Stimulated activated CD4-positive, alpha-beta T cell treated with anti-CD3 and anti-CD28 coated beads, Interleukin-15, amount 100 ng/mL, for 24 hours (primary cell): ENCODE results near the gene PCNP.
"Not testable (repeated sequence)": the region's sequence is repeated elsewhere in the genome, so short reads cannot be mapped to it uniquely, and the experiment has no call there.

Experiments
- DNase-seq: peaks from one replicate; pipeline ENCODE4 v3.0.0-alpha.2; 2020

The PCNP gene, protein sequence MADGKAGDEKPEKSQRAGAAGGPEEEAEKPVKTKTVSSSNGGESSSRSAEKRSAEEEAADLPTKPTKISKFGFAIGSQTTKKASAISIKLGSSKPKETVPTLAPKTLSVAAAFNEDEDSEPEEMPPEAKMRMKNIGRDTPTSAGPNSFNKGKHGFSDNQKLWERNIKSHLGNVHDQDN

DNA sequence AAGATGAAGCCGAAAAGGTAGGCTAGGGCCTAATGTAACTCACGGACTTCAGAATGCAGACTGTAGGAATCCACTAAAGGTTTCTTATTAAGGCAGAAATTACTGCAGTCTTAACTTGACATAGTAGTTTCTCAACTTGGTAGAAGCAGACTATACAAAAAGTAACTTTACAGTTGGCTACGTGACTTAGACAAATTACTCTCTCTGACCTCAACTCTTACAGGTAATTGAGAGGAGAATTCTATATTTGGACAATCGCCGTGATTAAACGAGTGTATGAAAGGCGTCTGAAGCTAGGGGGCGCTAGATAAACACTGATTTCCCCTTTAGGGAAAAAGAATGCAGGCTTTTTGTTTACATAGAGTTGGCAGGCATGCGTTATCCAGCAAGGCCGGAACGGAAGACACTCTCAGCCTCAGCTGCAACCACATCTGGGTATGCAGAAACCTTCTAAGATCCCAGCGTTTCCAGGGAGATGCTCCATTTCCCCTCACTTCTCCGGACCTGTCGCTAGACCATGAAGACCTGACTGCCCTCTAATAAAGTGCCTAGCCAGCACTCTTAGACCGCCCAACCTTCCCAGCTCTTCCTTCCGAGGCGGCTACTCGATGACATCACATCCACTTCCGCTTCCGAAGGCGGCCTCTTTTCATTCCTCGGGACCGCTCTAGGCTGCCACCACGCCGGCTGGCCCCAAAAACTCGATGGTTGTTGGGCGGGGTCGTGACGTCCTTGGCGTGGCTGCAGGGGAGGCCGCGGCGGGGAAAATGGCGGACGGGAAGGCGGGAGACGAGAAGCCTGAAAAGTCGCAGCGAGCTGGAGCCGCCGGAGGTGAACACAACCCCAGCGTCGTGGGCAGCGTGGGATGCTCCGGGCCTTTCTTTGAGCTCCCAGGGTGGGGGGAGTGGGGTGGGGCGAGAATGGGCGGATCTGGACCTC, at the start of gene PCNP:
Gene PCNP (plus strand): TSS at position 732 of the 939 bp plus-strand sequence. CDS start 36 bp downstream, at position 768.
- DNase-seq: peak; percentile 99

DNA sequence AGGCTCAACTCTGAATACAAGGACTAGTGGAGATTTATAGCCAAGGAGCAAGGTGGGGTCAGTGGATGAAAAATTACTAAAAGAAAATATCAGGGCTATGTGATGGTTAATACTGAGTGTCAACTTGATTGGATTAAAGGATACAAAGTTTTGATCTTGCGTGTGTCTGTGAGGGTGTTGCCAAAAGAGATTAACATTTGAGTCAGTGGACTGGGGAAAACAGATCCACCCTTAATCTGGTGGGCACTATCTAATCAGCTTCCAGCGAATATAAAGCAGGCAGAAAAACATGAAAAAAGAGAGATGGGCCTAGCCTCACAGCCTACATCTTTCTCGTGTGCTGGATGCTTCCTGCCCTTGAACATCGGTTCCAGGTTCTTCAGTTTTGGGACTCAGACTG, 46.5 kb upstream of the PCNP start:
- DNase-seq: no peak

DNA sequence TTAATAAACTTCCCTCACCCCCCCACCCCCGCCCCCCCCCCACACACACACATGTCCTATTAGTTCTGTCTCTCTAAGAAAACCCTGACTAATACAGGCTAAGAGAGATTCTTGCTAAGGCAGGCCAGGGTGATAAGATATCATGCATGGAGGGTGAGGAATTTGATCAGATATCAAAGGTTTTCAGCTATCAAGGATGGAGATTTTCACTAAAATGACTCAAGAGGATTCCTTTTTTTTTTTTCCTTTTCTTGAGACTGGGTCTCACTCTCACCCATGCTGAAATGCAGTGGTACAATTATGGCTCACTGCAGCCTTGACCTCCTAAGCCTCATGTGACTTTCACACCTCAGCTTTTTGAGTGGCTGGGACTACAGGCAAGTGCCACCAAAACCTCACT, 46.1 kb upstream of the PCNP start:
- no peak for DNase-seq

DNA sequence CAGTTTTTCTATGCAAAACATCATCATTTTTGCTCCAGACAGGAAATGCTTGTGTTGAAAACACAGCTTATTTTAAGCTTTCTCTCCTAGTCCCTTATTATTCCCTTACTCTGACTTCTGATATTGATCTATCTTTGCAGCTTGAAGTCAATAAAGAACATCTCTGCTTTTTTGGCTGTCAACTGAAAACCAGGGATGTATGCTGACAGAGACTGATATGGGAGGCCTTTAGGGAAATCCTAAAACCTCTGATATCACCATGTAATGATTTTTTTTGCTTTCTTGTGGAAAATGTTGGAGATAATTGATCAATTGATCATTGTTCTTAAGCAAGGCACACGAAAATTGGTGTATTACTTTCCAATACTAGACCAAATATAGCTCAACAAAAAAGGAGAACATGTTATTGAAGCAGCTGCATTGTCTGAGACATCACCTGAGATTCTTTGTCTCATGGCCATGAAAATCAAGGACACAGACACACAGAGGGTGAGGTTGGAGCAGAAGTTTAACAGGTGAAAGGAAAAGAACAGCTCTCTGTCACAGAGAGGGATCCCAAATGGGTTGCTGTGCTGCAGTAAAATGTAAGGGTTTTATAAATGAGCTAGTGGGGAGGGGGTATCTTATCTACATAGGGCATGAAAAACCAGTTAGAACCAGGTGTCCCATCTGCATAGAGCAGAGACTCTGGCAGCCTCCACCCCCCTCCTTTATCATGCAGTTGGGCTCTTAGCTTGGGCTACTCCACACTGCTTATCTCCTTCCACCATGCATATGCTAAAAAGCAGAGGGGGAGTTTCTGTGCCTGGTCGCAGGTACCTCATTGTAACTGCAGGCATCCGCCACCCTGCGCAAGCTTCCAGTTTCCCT, 43.9 kb upstream of the PCNP start:
- no peak for DNase-seq

DNA sequence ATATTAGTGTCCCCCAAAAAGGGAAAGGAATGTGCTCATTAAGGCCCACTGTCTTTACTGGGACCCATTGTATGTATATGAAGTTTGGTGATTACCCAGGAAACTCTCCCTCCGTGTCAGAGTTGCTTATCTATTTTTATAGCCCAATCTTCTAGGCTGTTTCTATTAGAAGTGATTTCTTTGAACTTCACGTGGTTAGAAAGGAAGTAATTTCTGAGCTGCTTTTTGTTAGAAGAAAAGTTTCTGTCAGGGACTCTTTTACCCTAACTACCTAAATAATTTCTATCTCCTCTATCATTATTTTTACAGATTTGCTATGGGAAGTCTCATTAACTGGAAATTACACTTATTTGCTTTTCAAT, 43.3 kb upstream of the PCNP start:
- DNase-seq: no peak

DNA sequence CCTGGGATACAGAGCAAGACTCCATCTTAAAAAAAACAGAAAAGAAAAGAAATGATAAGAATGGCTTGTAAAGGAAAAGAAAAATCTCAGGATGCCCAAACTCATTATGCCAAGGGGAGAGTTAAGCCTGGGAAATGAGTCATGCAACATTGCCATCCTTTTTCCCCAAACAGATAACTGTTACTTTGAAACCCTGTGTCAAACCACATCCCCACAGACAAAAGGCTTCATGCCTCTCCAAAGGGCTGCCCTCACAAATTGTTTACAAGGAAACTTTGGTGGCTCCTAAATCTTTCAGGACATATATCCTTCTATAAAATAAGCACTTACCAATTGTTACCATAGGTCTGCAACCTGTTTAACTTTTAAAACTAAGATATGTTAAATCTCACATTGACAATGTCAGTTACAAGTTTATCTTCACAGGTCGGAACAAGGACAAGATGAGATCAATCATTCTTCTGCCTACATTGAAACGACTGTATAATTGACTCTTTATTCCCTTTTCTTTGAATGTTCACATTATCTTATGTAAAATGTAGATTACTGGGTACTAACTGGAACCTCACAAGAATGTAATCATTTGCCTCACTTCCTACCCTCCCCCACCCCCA, 42.4 kb upstream of the PCNP start:
- no peak for DNase-seq

DNA sequence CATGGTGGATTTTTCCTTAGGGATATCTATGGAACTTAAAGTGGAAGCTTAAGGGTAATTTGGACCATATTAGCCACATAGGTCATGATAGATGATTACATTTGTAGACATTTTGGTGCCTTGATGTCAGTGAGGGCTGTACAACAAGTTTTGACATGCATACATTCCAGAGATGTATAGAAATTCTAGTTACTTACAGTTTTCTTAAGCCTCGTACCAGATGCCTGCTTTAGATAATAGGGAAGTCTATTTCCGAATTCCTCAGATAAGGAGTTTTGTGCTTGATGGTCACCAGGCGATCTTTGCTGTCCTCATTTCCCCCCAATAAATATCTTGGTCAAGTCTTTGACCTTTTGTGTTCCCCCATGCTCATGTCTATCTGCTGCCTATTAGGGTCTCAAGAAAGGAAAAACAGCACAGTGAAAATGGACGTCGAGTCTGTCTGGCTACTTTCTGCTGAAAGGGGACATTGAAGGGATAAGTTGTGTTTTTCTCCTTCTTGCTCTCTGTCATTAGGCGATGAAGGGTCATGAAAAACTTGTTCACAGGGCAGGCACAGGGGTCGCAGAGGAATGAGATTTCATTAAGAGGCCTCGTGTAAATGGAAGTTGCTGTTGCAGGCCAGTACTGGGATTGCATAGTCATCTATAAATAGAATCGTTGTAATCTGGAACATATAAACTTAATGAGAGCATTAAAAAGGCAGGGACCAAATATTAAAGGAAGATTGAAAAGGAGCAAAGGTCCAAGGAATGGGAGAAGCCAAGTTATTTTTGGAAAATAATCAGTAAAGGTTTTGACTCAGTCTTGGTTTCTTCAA, 41.0 kb upstream of the PCNP start:
- DNase-seq: no peak

DNA sequence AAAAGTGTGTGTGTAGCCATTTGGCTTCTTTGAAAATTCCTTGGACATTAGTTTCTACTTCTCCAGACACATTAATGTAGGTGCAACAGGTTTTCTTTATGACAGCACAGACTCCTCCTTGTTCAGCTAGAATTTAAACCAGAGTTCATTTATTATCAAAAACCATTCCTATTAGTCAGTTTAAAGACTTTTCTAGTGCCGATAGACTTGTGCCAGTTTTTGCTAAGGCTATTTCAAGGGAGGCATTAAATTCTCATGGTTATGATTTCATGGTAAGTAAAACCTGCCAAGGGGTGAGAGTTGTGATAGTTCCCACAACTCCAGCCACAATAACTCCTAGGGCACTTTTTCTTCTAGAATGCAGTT, 40.4 kb upstream of the PCNP start:
- no peak for DNase-seq

DNA sequence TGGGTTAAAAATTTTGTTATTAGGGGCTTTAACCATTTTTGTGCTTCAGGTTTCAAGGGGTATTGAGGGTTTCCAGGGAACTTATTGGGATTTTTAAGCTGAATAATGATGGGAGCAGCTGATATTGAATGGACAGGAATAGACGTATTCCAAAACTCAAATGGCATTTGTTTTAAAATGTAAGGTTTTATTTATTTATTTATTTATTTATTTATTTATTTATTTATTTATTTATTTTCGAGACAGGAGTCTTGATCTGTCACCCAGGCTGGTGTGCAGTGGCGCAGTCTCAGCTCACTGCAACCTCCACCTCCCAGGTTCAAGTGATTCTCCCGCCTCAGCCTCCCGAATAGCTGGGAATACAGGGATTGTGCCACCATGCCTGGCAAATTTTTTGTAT, 38.8 kb upstream of the PCNP start:
- DNase-seq: no peak

DNA sequence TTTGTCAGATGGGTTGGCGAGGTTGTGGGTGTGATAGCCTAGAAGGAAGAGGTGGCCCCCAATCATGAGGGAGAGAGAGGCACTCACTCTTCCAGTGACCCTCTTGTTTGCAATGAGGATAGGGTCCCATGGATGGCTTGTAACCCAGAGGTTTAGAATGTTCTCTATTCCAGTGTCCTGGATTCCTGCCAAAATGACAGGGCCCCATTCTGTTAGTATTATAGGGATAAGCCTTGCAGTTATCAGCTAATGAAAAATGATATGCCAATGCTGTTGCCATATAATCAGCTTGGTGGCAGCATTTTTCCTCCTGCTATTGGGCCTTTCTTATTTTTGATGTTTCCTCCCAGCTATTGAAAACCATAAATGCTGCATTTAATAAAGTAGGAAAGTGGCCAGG, 37.7 kb upstream of the PCNP start:
- no peak for DNase-seq

DNA sequence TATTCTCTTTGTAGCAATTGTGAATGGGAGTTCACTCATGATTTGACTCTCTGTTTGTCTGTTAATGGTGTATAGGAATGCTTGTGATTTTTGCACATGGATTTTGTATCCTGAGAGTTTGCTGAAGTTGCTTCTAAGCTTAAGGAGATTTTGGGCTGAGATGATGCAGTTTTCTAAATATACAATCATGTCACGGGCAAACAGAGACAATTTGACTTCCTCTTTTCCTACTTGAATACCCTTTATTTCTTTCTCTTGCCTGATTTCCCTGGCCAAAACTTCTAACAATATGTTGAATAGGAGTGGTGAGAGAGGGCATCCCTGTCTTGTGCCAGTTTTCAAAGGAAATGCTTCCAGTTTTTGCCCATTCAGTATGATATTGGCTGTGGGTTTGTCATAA, 37.0 kb upstream of the PCNP start:
- DNase-seq: not testable (repeated sequence)

DNA sequence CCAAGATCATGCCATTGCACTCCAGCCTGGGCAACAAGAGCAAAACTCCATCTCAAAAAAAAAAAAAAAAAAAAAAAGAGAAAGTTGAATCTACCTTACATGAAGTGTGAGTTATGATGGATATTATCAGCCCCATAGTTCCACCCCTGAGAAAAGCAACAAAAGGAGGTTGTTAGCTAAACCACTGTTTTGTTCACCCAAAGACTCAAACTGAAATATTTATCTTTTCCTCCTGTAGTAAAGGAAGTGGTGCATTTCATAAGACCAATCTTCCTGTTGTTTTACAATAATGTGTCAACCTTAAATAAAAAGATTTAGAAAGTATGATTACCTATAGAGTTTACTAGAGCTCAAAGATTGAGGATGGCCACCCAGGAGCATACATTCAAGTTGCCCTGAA, 31.0 kb upstream of the PCNP start:
- no peak for DNase-seq

DNA sequence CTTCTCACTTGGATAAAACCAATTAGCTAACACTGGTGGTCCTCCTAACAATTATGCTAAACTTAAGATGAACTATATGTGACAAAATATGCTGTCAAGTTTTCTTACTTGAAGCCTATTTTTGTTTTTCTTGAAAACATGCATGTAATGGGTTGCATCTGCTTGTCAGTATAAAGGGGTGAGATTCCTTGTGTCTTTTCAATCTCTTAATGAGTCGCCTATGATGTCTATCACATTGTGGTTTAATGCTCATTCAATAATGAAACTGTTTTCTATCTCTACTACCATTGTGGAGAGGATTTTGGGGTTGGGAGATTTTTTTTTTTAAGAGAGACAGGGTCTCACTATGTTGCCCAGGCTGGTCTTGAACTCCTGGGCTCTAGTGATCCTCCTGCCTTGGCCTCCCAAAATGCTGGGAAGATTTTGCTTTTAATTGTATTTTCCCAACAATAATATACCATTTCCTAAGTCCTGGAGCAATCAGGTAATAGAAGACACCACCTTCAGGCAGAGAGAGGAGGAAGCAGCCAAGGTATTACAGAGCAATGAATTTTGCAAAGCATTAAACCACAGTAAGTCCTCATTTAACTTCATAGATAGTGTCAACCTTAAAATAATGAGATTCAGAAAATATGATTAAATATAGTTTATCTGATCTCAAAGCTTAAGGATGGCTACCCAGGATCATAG, 29.7 kb upstream of the PCNP start:
- DNase-seq: no peak

DNA sequence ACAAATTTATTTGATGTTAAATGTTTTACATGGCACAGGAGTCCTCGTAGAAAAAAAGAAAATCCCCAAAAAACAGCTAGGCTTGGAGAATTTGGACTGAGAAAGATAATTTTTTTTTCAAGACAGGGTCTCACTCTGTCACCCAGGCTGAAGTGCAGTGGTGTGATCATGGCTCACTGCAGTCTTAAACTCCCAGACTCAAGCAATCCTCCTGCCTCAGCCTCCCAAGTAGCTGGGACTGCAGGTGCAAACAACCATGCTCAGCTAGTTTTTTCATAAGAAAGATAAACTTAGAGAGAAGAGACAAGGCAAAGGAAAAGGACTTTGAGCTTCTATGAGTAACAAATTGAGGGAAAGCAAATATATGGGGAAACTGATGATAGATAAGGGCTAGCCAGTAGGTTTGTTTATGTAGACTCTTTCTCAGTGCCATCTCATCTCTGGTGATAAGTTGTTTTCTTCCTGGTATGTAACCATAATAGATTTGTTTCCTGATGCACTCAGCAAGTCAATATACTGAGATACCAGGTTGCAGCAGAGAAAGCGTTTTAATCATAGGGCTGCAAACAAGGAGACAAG, 25.4 kb upstream of the PCNP start:
- DNase-seq: no peak

DNA sequence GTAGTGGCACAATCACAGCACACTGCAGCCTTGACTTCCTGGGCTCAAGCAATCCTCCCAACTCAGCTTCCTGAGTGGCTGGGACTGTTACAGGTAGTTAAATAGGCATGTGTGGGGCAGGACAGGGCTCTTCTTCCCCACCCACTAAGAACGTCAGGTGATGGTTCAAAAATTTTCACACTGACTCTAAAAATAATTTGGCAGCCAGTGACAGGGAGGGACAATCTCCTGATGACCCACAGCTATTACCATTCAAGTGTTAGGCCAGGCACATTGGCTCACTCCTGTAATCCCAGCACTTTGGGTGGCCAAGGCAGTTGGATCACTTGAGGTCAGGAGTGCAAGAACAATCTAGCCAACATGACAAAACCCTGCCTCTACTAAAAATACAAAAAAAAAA, 24.5 kb upstream of the PCNP start:
- no peak for DNase-seq

DNA sequence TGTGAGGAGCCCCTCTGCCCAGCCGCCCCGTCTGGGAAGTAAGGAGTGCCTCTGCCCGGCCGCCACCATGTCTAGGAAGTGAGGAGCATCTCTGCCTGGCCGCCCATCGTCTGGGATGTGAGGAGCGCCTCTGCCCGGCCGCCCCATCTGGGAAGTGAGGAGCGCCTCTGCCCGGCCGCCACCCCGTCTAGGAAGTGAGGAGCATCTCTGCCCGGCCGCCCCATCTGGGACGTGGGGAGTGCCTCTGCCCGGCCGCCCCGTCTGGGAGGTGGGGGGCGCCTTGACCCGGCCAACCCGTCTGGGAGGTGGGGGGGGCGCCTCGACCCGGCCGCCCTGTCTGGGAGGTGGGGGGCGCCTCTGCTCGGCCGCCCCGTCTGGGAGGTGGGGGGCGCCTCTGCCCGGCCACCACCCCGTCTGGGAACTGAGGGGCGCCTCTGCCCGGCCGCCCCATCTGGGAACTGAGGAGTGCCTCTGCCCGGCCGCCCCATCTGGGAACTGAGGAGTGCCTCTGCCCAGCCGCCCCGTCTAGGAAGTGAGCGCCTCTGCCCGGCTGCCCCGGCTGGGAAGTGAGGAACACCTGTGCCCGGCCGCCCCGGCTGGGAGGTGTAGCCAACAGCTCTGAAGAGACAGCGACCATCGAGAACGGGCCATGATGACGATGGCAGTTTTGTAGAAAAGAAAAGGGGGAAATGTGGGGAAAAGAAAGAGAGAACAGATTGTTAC, 22.5 kb upstream of the PCNP start:
- DNase-seq: not testable (repeated sequence)

DNA sequence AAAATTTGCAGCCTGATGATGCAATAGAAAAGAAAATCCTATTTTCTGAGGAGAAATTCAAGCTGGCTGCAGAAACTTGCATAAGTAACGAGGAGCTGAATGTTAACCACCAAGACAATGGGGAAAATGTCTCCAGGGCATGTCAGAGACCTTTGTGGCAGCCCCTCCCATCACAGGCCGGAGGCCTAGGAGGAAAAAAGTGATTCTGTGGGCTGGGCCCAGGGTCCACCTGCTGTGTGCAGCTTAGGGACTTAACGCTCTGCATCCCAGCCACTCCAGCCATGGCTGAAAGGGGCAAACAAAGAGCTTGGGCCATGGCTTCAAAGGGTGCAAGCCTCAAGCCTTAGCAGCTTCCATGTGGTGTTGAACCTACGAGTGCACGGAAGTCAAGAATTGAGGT, 20.6 kb upstream of the PCNP start:
- not testable (repeated sequence) for DNase-seq

DNA sequence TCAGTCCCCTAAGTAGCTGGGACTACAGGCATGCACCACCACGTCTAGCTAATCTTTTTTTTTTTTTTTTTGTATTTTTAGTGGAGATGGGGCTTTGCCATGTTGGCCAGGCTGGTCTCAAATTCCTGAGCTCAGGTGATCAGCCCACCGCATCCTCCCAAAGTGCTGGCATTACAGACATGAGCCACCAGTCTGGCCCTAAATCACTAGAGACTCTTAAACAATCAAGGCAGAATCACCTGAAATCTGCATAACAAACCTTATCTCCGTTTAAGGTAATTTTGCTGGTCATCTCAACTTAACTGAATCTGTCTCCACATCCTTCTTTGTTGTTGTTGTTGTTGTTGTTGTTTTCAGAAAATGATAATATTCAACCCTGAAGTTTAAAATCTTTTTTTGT, 17.9 kb upstream of the PCNP start:
- DNase-seq: no peak

DNA sequence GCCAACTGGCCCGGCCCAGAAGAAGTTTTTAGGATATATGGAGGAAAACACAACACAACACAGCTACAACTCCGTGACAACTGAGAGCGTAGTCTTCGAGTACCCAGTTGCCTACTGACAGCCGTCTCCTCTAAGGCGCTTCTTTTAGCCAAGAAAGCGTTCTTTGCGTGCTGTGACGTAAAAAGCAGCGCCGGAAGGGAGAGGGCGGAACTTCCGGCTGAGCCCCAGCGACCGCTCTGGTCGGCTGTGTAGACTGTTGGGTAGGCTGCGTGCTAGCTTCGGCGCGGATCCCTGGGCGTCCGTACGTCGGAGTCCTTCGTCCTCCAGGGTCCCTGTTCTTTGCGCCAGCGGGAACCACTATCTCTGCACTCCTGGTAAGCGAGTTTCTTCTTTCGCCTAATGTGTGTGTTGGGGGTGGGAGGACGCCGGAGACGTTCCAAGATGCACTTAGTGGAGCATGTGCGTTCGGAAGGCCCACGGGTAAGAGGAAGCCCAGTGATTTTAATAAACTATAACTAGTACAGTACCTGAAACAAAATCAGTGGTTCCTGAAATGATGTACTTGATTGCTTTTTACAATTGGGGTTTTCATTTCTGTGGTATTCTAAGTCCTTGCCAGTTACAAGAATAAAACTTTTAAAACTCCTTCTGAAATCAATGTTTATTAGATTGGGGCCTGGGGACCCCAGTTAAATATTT, 12.2 kb upstream of the PCNP start, which contains the start of gene TRMT10C:
Gene TRMT10C (plus strand): TSS at position 239 of the 699 bp plus-strand sequence. CDS start 2,914 bp downstream, outside the sequence.
- DNase-seq: peak; percentile 93
